AG04450 (cell line): ENCODE measurements around the gene TMPRSS6. TPM values are rescaled to one million over a fixed set of nuclear protein-coding genes. Genes with fewer than 3 reads are reported as not detected.

Experiments
- CTCF ChIA-PET: fragments of 300-600, 350-600 bp; formaldehyde crosslinking; extraction: SDS; loops from one replicate; lab custom pipeline; 2022; ENCODE audit warnings: antibody characterized with exemption, inconsistent platforms; lab: Charles Lee
- POLR2A ChIA-PET: fragments of 350-600 bp; formaldehyde crosslinking; extraction: SDS; loops from one replicate; lab custom pipeline; 2021; ENCODE audit warnings: antibody characterized with exemption, inconsistent platforms; lab: Yijun Ruan, JAX
- DNase-seq: peaks from one replicate; pipeline ENCODE4 v3.0.0-alpha.2; 2011; ENCODE audit warnings: low read depth, low spot score
- H3K27ac ChIP-seq: one replicate; pipeline ENCODE4 v1.5.1; 2012; ENCODE audit warnings: low read depth, low read length, control low read depth
- H3K27me3 ChIP-seq: one replicate; pipeline ENCODE4 v1.6.0; 2012; ENCODE audit warnings: low read length; ENCODE audit not compliant: control insufficient read depth, insufficient read depth
- H3K4me3 ChIP-seq: 2 replicates; pipeline ENCODE4 v1.5.1; 2011; ENCODE audit warnings: mild to moderate bottlenecking, low read depth, low read length, control low read depth
- H3K9me3 ChIP-seq: 2 replicates; pipeline ENCODE4 v1.5.1; 2012; ENCODE audit warnings: low read length; ENCODE audit not compliant: control insufficient read depth, insufficient read depth
- CTCF ChIP-seq: IDR thresholded peaks from 2 replicates; pipeline ENCODE4 v1.5.1; 2011; ENCODE audit warnings: low read depth, low read length, control low read depth, inconsistent platforms
- polyA plus RNA-seq: library from polyadenylated mRNA; depleted of rRNA; stranded (reverse); fragments of >200 nt; gene quantifications from 2 replicates; pipeline ENCODE4 v1.2.3, GENCODE V29; 2011

Gene TMPRSS6
- polyA plus RNA-seq, 1 experiment: not detected

GRCh38 chr22:37118083-37118482 lies 8.6 kb upstream of the TMPRSS6 start:
- Histone ChIP-seq H3K27ac (no peak overlapping the region), H3K27me3 (peaks cover 56% of the 10 kb centered on the region), H3K9me3 (no peaks in the 10 kb centered on the region), H3K4me3 (no peak overlapping the region)
- DNase-seq: no peak
- CTCF ChIA-PET: no interaction called here
- POLR2A ChIA-PET: no interaction called here
- TF ChIP-seq CTCF: no peak

- TF ChIP-seq CTCF: no peak
- DNase-seq: no peak
- H3K9me3 ChIP-seq: no peaks in the 10 kb centered on the region
- peaks cover 54% of the 10 kb centered on the region for H3K27me3 ChIP-seq
- ChIA-PET CTCF (no interaction called here), POLR2A (no interaction called here)
- H3K4me3 ChIP-seq: no peak overlapping the region
- H3K27ac ChIP-seq: no peak overlapping the region
These were observed 7.6 kb upstream of the TMPRSS6 start for GRCh38 chr22:37117092-37117491.

- TF ChIP-seq CTCF: no peak
- ChIA-PET POLR2A (no interaction called here), CTCF (interaction anchor here (0.6 kb wide), 1 partner anchor 96 kb away, joined by 4 read pairs; the partner anchor contains the start of gene TST)
- DNase-seq: no peak
- Histone ChIP-seq H3K9me3 (no peaks in the 10 kb centered on the region), H3K4me3 (no peak overlapping the region), H3K27ac (no peak overlapping the region), H3K27me3 (peaks cover 45% of the 10 kb centered on the region)
These were observed 5.5 kb upstream of the TMPRSS6 start for GRCh38 chr22:37115032-37115431.

- DNase-seq: no peak
- ChIA-PET POLR2A (interaction anchor here (0.6 kb wide), 1 partner anchor 18 kb away, joined by 3 read pairs; no protein-coding TSS in a partner anchor), CTCF (no interaction called here)
- no peak for TF ChIP-seq CTCF
- Histone ChIP-seq H3K4me3 (no peak overlapping the region), H3K9me3 (no peaks in the 10 kb centered on the region), H3K27ac (no peak overlapping the region), H3K27me3 (peaks cover 35% of the 10 kb centered on the region)
These were observed 4.2 kb upstream of the TMPRSS6 start for GRCh38 chr22:37113757-37114156.

- ChIA-PET CTCF (no interaction called here), POLR2A (no interaction called here)
- Histone ChIP-seq H3K9me3 (no peaks in the 10 kb centered on the region), H3K27me3 (peaks cover 25% of the 10 kb centered on the region), H3K27ac (no peak overlapping the region), H3K4me3 (no peak overlapping the region)
- no peak for DNase-seq
- TF ChIP-seq CTCF: no peak
These were observed 2.7 kb upstream of the TMPRSS6 start for GRCh38 chr22:37112084-37112728.
